ENCODE results near the gene PARP14.
"Not testable (repeated sequence)": the region's sequence is repeated elsewhere in the genome, so short reads cannot be mapped to it uniquely, and the experiment has no call there.

The PARP14 gene

DNA sequence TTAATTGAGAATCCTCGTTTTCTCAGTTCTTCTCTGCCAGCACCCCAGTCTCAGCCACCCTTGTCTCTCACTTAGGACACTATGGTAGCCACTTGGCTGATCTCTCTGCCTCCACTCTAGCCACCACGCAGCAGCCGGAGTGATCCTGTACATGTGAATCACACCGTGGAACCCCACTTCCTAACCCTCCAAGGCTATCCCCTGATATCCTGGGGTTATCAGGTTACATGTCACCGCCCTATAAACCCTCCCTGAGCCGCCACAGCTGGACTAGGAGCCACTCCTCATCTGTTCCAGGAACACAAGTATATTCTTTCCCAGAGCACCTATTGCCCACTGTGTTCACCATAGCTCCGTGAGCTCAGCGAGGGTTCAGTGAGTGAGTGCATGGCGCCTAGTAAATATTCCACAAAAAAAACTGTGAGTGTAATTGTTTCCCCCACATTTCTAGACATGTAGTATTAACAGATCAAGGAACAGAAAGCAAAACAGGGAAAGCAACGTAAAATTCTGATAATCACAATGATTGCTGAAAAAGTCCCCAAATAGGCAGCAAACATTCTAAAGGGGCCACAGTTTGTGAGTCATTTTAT, 661 bp upstream of the PARP14 start:
- peak overlapping the region; percentile 85 to 90 for H3K4me3 ChIP-seq (replicated peaks in 1 of 2; ENCODE audit: low read depth in 2 of 2, low read length in 2 of 2)
- DNase-seq (ENCODE audit: low read depth in 2 of 2) = peak in 1 of 2 donors; percentile 28
- TF ChIP-seq, protein P1, sequence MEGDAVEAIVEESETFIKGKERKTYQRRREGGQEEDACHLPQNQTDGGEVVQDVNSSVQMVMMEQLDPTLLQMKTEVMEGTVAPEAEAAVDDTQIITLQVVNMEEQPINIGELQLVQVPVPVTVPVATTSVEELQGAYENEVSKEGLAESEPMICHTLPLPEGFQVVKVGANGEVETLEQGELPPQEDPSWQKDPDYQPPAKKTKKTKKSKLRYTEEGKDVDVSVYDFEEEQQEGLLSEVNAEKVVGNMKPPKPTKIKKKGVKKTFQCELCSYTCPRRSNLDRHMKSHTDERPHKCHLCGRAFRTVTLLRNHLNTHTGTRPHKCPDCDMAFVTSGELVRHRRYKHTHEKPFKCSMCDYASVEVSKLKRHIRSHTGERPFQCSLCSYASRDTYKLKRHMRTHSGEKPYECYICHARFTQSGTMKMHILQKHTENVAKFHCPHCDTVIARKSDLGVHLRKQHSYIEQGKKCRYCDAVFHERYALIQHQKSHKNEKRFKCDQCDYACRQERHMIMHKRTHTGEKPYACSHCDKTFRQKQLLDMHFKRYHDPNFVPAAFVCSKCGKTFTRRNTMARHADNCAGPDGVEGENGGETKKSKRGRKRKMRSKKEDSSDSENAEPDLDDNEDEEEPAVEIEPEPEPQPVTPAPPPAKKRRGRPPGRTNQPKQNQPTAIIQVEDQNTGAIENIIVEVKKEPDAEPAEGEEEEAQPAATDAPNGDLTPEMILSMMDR (IDR thresholded peaks at IDR 0.05; ENCODE audit: low read depth, low read length) = no peak

- TF ChIP-seq, protein P1 (IDR thresholded peaks at IDR 0.05; ENCODE audit: low read depth, low read length) = no peak
- peak overlapping the region; percentile 85 to 90 for H3K4me3 ChIP-seq (replicated peaks in 1 of 2; ENCODE audit: low read depth in 2 of 2, low read length in 2 of 2)
- DNase-seq (ENCODE audit: low read depth in 2 of 2) = peak in 1 of 2 donors; percentile 12
Measured at GRCh38 chr3:122681284-122681973, 790 bp downstream of the PARP14 start.

DNA sequence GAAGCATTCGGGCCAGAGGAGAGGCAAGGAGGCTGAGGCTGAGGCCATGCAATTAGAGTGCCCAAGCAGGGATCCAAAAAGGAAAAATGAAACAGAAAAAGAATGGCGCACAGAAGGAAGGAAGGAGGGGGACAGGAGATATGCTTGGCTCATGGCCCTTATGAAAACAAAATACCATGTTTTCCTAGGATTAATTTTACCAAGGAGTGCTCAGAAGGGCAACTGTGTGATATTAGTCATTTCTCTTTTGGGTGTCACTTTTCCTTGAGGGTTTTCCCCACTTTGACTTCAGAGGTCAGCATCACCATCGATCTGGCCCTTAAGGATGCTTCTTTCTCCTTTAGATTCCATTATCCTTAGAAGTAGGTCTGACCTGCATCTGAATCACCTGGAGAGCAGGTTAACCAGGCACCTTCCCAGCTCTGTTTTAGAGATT, 1.4 kb downstream of the PARP14 start:
- no peak for DNase-seq (ENCODE audit: low read depth in 2 of 2)
- TF ChIP-seq, protein P1 (IDR thresholded peaks at IDR 0.05; ENCODE audit: low read depth, low read length) = no peak
- H3K4me3 ChIP-seq (replicated peaks in 1 of 2; ENCODE audit: low read depth in 2 of 2, low read length in 2 of 2) = peak overlapping the region in 1 of 2 donors; percentile 85

DNA sequence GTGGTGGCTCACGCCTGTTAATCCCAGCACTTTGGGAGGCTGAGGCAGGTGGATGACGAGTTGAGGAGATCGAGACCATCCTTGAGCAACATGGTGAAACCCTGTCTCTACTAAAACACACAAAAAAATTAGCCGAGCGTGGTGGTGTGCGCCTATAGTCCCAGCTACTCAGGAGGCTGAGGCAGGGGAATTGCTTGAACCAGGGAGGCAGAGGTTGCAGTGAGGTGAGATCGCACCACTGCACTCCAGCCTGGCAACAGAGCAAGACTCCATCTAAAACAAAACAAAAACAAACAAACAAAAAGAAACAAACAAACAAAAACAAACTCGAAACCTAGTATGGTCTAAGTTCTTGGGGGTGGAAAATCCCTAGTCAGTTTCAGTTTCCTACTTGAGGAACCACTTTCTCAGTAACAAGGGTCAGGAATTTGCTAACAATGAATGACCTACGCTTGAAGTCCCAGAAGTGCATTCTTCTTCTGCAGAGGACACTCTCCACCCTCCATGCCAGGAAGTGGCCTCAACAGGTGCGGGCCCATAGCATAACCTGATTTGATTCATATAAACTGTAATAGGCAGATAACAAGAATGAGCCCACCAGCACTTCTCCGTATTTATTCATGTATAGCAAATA, 2.3 kb downstream of the PARP14 start:
- H3K4me3 ChIP-seq (replicated peaks in 1 of 2; ENCODE audit: low read depth in 2 of 2, low read length in 2 of 2); DNase-seq (ENCODE audit: low read depth in 2 of 2): not testable (repeated sequence)

DNA sequence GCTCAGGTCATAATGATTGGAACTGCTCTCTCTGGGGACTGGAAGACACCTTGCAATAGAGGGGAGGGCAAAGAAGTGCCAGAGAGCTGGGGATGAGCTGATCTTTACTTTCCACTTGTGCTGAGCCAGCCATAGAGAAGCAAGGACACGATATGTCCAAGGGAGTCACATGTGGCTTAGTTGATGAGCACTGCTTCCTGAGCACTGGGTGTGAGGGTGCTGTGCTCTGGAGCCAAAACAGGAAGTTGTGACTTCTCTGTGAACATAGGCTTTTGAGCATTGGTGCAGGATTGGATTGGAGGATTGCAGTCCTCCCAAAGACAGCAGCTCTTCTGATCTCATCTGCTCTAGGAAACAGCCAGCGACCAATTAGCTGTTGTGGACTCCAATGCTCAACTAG, 6.7 kb downstream of the PARP14 start:
- no peak for DNase-seq (ENCODE audit: low read depth in 2 of 2)
- TF ChIP-seq, protein P1 (IDR thresholded peaks at IDR 0.05; ENCODE audit: low read depth, low read length) = no peak
- H3K4me3 ChIP-seq (replicated peaks in 1 of 2; ENCODE audit: low read depth in 2 of 2, low read length in 2 of 2) = no peak overlapping the region

- DNase-seq (ENCODE audit: low read depth in 2 of 2) = no peak
- H3K4me3 ChIP-seq (replicated peaks in 1 of 2; ENCODE audit: low read depth in 2 of 2, low read length in 2 of 2) = no peak overlapping the region
Measured at GRCh38 chr3:122688996-122689395, 8.4 kb downstream of the PARP14 start.

DNA sequence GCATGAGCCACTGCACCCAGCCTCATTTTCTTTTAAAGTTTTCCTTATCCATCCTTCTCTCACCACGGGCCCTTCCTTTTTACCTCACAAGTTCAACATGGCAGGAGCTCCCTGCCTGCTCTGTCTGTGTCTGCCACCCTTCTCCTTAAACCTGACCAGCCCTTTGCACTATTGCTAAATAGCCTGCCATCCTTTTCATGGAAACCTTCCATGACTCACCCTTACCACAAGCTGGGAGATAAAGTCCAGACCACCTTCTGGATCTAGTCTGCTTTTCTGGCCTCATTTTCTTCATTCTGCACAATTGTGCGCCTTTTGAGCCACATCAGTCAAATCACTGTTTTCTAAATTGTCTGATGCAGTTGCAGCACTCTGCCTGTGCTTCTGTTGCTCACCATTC, 8.9 kb downstream of the PARP14 start:
- no peak overlapping the region for H3K4me3 ChIP-seq (replicated peaks in 1 of 2; ENCODE audit: low read depth in 2 of 2, low read length in 2 of 2)
- DNase-seq (ENCODE audit: low read depth in 2 of 2) = peak; percentile 17 to 61
- TF ChIP-seq, protein P1 (IDR thresholded peaks at IDR 0.05; ENCODE audit: low read depth, low read length) = no peak

More at GRCh38 chr3:122688996-122689395, 8.4 kb downstream of the PARP14 start:
- TF ChIP-seq, protein P1 (IDR thresholded peaks at IDR 0.05; ENCODE audit: low read depth, low read length) = no peak

All from cardiac fibroblast (primary cell).